ENCODE data around the gene SLCO4C1.
A peak's percentile ranks its signal among the peaks of the same experiment; 100 is the strongest.

SLCO4C1 gene

DNA sequence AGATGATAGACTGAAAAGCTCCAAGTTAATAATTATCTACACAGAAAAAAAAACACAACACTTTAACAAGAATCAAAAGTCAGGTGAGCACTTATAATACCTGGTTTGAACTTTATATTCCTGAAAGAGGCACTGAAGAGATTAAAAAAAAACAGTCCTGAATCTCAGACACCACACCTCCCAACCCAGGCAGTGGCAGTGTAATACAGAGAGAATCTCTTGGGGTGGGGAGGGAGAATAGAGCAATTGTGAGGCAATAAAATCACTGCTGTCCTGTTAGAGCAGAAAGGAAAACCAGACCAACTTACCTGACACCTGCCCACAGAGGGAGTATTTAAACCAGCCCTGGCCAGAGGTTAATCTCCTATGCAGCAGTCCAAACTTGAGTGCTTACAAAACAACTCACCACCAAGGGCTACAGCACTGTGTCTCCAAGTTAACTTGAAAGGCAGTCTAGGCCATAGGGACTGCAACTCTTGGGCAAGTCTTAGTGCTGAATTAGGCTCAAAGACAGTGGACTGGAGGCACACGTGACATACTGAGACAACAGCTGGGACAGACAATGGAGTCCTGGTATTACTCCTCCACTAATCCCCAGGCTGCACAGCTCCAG, 54.2 kb downstream of the SLCO4C1 start:
- no peak for TF ChIP-seq JUND (IDR thresholded peaks at IDR 0.05; ENCODE audit: low read depth)
- DNase-seq (ENCODE audit: low read depth in 1 of 2, low spot score in 1 of 2) = no peak
- in situ Hi-C loops (cut with HindIII; ENCODE audit: low pct_unique_long_range_greater_than_20kb, low sequenced_read_pairs) = no loop called here

DNA sequence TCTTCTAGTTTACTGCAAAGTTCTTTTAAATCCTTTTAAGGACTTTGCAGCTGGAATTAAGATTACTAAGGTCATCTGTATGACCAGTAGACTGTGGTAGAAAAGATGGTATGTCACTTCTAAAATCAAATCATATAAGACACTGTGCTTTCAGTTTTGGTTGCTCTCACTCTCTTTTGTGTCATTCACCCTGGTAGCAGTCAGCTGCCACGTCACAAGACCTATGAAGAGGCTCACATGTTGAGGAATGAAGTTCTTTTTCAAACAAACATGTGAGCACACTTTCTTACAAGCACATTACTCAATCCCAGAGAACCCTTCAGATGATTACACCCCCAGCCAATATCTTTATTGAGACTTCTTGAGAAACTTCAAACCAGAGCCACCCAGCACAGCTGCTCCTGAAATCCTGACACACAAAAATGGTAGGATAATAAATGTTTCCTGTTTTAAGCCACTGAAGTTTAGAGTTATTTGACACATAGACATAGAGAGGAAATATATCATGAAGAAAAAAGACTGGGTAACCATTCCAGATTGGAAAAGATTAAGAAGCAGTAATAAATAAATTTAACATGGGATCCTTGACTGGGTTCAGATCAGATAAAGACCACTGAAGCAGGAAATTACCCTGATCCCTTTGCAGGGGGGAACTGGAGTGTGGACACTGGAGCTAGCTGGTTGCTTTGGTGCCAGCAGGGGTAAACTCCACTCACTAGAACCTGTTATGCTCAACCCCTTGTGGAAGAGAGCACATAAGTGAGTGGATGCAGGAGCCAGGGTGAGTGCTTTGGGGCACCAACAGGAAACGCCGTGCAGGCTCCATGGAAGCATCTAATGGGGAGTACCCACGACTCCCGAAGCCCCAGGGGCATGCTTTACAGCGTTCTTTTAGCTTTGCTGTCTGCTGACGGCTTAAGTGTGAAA, 64.1 kb downstream of the SLCO4C1 start:
- no peak for TF ChIP-seq JUND (IDR thresholded peaks at IDR 0.05; ENCODE audit: low read depth)
- no peak for DNase-seq (ENCODE audit: low read depth in 1 of 2, low spot score in 1 of 2)

DNA sequence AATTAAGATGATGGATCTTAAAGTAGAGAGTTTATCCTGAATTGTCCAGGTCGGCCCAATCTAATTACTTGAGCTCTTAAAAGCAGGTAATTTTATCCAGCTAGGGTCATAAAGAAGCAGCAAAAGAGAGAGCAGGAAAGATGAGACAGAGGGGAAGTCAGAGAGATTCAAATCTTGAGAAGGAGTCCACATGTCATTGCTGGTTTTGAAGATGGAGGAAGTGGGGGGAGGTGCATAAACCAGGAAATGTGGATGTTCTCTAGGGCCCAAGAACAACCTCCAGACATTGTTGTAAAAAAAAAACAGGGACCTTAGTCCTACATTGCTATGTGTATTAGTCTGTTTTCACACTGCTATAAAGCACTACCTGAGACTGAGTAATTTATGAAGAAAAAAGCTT, 66.4 kb downstream of the SLCO4C1 start:
- in situ Hi-C loops (cut with HindIII; ENCODE audit: low pct_unique_long_range_greater_than_20kb, low sequenced_read_pairs) = no loop called here
- TF ChIP-seq JUND (IDR thresholded peaks at IDR 0.05; ENCODE audit: low read depth) = no peak
- DNase-seq (ENCODE audit: low read depth in 1 of 2, low spot score in 1 of 2) = no peak

More for the DNA sequence above, 64.1 kb downstream of the SLCO4C1 start:
- in situ Hi-C loops (cut with HindIII; ENCODE audit: low pct_unique_long_range_greater_than_20kb, low sequenced_read_pairs) = no loop called here

DNA sequence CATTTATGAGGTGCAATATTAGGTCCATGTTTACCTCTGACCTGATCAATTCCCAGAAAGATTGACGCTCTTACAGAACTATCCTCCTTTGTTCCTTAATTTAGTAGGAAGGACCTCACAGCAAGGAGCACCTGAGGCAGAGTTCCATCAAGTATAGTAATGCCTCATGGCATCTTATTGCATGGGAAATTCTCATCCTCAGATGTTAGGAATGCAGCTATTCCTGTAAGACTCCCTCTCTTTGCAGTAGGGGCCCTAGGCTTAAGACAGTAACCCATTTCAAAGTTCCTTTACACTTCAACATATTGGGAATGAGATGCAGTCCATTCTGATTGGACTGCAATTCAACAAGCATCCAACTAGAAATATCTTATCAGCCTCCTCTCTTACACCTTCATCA, 69.8 kb downstream of the SLCO4C1 start:
- DNase-seq (ENCODE audit: low read depth in 1 of 2, low spot score in 1 of 2) = peak in 1 of 2 experiments; percentile 62
- TF ChIP-seq JUND (IDR thresholded peaks at IDR 0.05; ENCODE audit: low read depth) = no peak
- in situ Hi-C loops (cut with HindIII; ENCODE audit: low pct_unique_long_range_greater_than_20kb, low sequenced_read_pairs) = no loop called here

DNA sequence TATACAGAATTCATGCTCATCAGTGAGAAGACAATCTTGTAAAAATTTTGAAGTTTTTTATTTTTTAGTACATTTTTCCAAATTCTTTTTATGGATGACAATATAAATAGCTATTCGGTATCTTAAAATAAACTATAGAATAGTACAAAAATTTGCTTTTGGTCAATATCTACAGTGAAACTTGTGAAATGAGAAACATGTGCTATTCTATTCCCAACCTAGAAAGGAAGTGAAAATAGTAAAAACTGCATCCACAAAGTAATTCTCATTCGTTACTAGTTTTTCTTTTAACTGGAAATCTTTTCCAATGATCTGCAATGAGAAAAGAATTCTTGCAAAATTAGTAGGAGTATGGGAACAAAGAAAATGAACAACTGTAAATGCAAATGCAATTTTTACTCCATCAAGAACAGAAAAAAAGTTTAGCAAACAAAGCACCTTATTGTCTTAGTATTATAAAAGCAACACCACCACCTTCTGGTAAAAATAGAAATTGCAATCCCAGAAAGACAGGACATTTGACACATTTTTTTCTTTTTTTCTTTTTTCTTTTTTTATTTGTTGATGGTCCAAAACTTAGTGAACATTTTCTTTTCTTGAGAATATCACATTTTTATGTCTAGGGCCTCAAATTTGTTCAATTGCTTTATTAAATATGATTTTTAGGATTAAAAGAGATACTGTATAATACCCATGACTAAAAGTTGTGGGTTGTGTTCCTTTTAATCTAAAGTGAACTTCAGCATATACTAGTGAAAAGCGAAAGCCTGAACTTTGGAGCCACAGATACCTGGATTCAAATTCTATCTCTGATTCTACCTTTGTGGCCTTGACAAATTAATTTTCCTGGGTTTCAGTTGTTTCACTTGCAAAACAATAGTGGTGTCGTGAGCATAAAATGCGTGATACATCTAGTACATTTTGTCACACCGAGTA, 72.3 kb downstream of the SLCO4C1 start:
- DNase-seq (ENCODE audit: low read depth in 1 of 2, low spot score in 1 of 2) = peak in 1 of 2 experiments; percentile 64
- in situ Hi-C loops (cut with HindIII; ENCODE audit: low pct_unique_long_range_greater_than_20kb, low sequenced_read_pairs) = no loop called here
- no peak for TF ChIP-seq JUND (IDR thresholded peaks at IDR 0.05; ENCODE audit: low read depth)

DNA sequence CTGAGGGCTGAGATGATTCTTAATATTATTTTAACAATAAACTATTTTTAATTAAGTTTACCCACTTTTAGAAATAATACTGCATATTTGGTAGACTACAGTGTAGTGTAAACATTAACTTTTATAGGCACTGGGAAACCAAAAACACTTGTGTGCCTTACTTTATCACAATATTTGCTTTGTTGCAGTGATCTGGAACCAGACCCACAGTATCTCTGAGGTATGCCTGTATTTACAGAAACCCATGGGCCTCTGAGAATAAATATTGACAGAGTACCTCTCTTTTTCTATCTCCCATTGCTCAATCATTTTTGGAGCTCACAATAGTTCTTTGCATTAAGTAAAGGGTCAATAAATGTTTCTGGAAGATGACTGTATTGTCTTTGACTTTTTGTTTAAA, 73.3 kb downstream of the SLCO4C1 start:
- DNase-seq (ENCODE audit: low read depth in 1 of 2, low spot score in 1 of 2) = no peak
- no peak for TF ChIP-seq JUND (IDR thresholded peaks at IDR 0.05; ENCODE audit: low read depth)
- in situ Hi-C loops (cut with HindIII; ENCODE audit: low pct_unique_long_range_greater_than_20kb, low sequenced_read_pairs) = no loop called here

DNA sequence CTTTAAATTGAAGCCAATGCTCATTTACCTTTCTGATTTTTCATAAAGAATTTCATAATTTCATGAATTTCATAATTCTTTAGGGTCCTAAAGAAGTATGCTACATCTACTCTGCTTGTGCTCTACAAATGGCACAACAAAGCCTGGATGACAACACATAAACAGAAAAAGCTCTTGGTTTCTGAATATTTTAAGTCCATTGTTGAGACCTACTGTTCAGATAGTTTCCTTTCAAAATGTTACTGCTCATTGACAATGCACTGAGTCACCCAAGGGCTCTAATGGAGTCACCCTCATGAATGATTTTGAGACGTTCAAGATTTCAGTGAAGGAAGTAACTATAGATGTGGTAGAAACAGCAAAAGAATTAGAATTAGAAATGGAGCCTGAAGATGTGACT, 74.1 kb downstream of the SLCO4C1 start:
- no peak for DNase-seq (ENCODE audit: low read depth in 1 of 2, low spot score in 1 of 2)
- TF ChIP-seq JUND (IDR thresholded peaks at IDR 0.05; ENCODE audit: low read depth) = no peak
- in situ Hi-C loops (cut with HindIII; ENCODE audit: low pct_unique_long_range_greater_than_20kb, low sequenced_read_pairs) = no loop called here

DNA sequence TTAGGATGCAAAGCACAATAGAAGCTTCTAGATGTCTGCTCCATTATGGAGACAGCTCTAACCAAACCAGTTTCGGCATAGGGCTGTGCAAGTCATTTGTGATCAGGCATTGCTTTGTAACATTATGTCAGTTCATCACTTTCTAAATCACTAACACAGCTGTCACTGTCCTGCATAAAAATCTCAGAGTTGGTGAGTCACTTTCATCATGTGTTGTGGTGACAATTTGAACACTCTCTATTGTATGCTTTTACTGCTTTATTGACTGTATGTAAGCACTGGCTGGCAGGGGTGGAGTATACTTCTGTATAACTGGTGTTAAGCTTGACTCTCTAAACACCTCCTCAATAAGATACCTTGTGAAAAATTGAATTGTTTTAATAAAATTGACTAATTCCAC, 77.9 kb downstream of the SLCO4C1 start:
- DNase-seq (ENCODE audit: low read depth in 1 of 2, low spot score in 1 of 2) = no peak
- in situ Hi-C loops (cut with HindIII; ENCODE audit: low pct_unique_long_range_greater_than_20kb, low sequenced_read_pairs) = no loop called here
- TF ChIP-seq JUND (IDR thresholded peaks at IDR 0.05; ENCODE audit: low read depth) = no peak

DNA sequence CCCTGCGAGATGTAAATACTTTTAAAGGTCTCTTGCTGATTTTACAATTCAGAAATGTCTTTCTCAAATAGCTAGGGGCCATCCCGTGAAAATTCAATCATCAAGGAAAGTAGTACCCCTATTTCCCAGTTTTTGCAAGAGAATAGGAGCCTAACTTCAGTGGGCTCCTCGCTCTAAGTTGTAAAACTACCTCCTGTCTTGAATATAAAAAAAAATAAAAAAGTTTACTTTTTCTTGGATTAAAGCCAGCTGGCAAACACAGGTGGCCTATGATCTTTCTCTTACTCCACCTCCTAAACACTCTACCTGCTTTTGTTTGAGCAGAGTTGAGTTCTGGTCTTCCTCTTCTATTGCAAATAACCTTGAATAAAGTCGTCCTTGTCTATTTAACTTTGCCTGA, 79.4 kb downstream of the SLCO4C1 start:
- in situ Hi-C loops (cut with HindIII; ENCODE audit: low pct_unique_long_range_greater_than_20kb, low sequenced_read_pairs) = no loop called here
- no peak for TF ChIP-seq JUND (IDR thresholded peaks at IDR 0.05; ENCODE audit: low read depth)
- DNase-seq (ENCODE audit: low read depth in 1 of 2, low spot score in 1 of 2) = peak in 1 of 2 experiments; percentile 25

DNA sequence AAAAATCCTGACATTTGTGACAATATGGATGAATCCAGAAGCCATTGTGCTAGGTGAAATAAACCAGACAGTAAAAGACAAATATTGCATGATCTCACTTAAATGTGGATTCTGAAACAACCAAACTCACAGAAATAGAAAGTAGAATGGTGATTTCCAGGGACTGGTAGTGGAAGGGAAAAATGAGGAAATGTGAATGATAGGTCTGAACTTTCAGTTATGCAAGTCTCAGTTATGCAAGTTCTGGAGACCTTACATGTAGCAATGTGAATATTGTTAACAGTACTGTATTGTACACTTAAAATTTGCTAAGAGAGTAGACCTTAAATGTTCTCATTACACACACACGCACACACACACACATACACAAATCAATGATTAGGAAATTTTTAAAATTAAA, 84.9 kb downstream of the SLCO4C1 start:
- in situ Hi-C loops (cut with HindIII; ENCODE audit: low pct_unique_long_range_greater_than_20kb, low sequenced_read_pairs) = no loop called here
- no peak for DNase-seq (ENCODE audit: low read depth in 1 of 2, low spot score in 1 of 2)
- TF ChIP-seq JUND (IDR thresholded peaks at IDR 0.05; ENCODE audit: low read depth) = no peak

DNA sequence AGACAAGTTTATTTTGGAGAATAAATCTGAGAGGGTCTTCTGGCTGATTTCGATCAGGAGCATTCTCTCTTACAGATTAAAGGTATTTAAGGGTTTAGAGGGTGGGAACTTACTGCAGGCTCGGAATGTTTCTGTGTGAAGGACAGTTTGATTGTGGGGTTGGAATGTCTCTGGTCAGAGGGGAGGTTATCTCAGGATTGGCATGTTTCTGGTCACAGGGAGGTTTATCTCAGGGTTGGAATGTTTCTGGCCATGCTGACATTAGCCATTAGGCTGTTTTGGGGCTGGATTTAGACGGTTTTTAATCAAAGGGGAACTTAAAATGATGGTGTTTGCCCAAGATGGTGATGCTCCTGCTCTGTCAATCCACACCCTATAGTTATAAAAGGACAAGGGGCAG, 95.2 kb downstream of the SLCO4C1 start:
- DNase-seq (ENCODE audit: low read depth in 1 of 2, low spot score in 1 of 2) = no peak
- in situ Hi-C loops (cut with HindIII; ENCODE audit: low pct_unique_long_range_greater_than_20kb, low sequenced_read_pairs) = no loop called here
- TF ChIP-seq JUND (IDR thresholded peaks at IDR 0.05; ENCODE audit: low read depth) = no peak

DNA sequence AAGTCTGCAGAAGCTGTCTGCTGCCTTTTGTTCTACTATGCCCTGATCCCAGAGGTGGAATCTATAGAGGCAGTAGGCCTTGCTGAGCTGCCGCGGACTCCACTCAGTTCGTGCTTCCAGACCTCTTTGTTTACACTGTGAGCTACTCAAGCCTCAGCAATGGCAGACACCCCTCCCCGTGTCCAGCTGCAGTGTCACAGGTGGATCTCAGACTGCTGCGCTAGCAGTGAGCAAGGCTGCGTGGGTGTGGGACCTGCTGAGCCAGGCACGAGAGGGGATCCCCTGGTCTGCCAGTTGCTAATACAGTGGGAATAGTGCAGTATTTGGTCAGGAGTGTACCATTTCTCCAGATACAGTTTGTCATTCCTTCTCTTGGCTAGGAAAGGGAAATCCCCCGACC, 99.6 kb downstream of the SLCO4C1 start:
- DNase-seq (ENCODE audit: low read depth in 1 of 2, low spot score in 1 of 2) = no peak
- in situ Hi-C loops (cut with HindIII; ENCODE audit: low pct_unique_long_range_greater_than_20kb, low sequenced_read_pairs) = no loop called here
- no peak for TF ChIP-seq JUND (IDR thresholded peaks at IDR 0.05; ENCODE audit: low read depth)

Data from T47D (cell line).